ENCODE results near the gene ZHX3. TPM values are rescaled to one million over a fixed set of nuclear protein-coding genes. Genes with fewer than 3 reads are reported as not detected.
A peak's percentile ranks its signal among the peaks of the same experiment; 100 is the strongest.

The ZHX3 gene
- total and polyA plus RNA-seq, 9 of the 15 experiments (the other 6 are each of a cell fraction or from before 2014, with no cell fraction given) = 0.80 to 14.6 (median 4.9) TPM

GRCh38 chr20:41316602-41317545, 657 bp downstream of the ZHX3 start (continued):
- TF ChIP-seq, protein P1, sequence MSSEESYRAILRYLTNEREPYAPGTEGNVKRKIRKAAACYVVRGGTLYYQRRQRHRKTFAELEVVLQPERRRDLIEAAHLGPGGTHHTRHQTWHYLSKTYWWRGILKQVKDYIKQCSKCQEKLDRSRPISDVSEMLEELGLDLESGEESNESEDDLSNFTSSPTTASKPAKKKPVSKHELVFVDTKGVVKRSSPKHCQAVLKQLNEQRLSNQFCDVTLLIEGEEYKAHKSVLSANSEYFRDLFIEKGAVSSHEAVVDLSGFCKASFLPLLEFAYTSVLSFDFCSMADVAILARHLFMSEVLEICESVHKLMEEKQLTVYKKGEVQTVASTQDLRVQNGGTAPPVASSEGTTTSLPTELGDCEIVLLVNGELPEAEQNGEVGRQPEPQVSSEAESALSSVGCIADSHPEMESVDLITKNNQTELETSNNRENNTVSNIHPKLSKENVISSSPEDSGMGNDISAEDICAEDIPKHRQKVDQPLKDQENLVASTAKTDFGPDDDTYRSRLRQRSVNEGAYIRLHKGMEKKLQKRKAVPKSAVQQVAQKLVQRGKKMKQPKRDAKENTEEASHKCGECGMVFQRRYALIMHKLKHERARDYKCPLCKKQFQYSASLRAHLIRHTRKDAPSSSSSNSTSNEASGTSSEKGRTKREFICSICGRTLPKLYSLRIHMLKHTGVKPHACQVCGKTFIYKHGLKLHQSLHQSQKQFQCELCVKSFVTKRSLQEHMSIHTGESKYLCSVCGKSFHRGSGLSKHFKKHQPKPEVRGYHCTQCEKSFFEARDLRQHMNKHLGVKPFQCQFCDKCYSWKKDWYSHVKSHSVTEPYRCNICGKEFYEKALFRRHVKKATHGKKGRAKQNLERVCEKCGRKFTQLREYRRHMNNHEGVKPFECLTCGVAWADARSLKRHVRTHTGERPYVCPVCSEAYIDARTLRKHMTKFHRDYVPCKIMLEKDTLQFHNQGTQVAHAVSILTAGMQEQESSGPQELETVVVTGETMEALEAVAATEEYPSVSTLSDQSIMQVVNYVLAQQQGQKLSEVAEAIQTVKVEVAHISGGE (CRISPR knock-in tag; IDR thresholded peaks at IDR 0.05) = peak in 2 of 3 experiments; percentile 8 to 61; a peak in 1 of 6 replicates
- TF ChIP-seq, protein P2, sequence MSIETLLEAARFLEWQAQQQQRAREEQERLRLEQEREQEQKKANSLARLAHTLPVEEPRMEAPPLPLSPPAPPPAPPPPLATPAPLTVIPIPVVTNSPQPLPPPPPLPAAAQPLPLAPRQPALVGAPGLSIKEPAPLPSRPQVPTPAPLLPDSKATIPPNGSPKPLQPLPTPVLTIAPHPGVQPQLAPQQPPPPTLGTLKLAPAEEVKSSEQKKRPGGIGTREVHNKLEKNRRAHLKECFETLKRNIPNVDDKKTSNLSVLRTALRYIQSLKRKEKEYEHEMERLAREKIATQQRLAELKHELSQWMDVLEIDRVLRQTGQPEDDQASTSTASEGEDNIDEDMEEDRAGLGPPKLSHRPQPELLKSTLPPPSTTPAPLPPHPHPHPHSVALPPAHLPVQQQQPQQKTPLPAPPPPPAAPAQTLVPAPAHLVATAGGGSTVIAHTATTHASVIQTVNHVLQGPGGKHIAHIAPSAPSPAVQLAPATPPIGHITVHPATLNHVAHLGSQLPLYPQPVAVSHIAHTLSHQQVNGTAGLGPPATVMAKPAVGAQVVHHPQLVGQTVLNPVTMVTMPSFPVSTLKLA (conservative IDR thresholded peaks at IDR 0.05) = peak; percentile 71 to 87
- TF ChIP-seq, protein P3, sequence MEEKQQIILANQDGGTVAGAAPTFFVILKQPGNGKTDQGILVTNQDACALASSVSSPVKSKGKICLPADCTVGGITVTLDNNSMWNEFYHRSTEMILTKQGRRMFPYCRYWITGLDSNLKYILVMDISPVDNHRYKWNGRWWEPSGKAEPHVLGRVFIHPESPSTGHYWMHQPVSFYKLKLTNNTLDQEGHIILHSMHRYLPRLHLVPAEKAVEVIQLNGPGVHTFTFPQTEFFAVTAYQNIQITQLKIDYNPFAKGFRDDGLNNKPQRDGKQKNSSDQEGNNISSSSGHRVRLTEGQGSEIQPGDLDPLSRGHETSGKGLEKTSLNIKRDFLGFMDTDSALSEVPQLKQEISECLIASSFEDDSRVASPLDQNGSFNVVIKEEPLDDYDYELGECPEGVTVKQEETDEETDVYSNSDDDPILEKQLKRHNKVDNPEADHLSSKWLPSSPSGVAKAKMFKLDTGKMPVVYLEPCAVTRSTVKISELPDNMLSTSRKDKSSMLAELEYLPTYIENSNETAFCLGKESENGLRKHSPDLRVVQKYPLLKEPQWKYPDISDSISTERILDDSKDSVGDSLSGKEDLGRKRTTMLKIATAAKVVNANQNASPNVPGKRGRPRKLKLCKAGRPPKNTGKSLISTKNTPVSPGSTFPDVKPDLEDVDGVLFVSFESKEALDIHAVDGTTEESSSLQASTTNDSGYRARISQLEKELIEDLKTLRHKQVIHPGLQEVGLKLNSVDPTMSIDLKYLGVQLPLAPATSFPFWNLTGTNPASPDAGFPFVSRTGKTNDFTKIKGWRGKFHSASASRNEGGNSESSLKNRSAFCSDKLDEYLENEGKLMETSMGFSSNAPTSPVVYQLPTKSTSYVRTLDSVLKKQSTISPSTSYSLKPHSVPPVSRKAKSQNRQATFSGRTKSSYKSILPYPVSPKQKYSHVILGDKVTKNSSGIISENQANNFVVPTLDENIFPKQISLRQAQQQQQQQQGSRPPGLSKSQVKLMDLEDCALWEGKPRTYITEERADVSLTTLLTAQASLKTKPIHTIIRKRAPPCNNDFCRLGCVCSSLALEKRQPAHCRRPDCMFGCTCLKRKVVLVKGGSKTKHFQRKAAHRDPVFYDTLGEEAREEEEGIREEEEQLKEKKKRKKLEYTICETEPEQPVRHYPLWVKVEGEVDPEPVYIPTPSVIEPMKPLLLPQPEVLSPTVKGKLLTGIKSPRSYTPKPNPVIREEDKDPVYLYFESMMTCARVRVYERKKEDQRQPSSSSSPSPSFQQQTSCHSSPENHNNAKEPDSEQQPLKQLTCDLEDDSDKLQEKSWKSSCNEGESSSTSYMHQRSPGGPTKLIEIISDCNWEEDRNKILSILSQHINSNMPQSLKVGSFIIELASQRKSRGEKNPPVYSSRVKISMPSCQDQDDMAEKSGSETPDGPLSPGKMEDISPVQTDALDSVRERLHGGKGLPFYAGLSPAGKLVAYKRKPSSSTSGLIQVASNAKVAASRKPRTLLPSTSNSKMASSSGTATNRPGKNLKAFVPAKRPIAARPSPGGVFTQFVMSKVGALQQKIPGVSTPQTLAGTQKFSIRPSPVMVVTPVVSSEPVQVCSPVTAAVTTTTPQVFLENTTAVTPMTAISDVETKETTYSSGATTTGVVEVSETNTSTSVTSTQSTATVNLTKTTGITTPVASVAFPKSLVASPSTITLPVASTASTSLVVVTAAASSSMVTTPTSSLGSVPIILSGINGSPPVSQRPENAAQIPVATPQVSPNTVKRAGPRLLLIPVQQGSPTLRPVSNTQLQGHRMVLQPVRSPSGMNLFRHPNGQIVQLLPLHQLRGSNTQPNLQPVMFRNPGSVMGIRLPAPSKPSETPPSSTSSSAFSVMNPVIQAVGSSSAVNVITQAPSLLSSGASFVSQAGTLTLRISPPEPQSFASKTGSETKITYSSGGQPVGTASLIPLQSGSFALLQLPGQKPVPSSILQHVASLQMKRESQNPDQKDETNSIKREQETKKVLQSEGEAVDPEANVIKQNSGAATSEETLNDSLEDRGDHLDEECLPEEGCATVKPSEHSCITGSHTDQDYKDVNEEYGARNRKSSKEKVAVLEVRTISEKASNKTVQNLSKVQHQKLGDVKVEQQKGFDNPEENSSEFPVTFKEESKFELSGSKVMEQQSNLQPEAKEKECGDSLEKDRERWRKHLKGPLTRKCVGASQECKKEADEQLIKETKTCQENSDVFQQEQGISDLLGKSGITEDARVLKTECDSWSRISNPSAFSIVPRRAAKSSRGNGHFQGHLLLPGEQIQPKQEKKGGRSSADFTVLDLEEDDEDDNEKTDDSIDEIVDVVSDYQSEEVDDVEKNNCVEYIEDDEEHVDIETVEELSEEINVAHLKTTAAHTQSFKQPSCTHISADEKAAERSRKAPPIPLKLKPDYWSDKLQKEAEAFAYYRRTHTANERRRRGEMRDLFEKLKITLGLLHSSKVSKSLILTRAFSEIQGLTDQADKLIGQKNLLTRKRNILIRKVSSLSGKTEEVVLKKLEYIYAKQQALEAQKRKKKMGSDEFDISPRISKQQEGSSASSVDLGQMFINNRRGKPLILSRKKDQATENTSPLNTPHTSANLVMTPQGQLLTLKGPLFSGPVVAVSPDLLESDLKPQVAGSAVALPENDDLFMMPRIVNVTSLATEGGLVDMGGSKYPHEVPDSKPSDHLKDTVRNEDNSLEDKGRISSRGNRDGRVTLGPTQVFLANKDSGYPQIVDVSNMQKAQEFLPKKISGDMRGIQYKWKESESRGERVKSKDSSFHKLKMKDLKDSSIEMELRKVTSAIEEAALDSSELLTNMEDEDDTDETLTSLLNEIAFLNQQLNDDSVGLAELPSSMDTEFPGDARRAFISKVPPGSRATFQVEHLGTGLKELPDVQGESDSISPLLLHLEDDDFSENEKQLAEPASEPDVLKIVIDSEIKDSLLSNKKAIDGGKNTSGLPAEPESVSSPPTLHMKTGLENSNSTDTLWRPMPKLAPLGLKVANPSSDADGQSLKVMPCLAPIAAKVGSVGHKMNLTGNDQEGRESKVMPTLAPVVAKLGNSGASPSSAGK (IDR thresholded peaks at IDR 0.05) = peak; percentile 55; the same call in 1 of the 2 replicates
- TF ChIP-seq SAFB (IDR thresholded peaks at IDR 0.05; ENCODE audit: borderline replicate concordance, low read depth, low read length) = peak; percentile 68; the same call in 1 of the 2 replicates
- peak; percentile 56; the same call in 1 of the 2 replicates for TF ChIP-seq NR2C2 (CRISPR knock-in tag; IDR thresholded peaks at IDR 0.05)
- no peak; the same call in 1 of the 2 replicates for TF ChIP-seq NR2C2 (tag; IDR thresholded peaks at IDR 0.05)
- TF ChIP-seq THAP7 (CRISPR knock-in tag; IDR thresholded peaks at IDR 0.05) = no peak
